ENCODE results near the gene NPL.

DNA sequence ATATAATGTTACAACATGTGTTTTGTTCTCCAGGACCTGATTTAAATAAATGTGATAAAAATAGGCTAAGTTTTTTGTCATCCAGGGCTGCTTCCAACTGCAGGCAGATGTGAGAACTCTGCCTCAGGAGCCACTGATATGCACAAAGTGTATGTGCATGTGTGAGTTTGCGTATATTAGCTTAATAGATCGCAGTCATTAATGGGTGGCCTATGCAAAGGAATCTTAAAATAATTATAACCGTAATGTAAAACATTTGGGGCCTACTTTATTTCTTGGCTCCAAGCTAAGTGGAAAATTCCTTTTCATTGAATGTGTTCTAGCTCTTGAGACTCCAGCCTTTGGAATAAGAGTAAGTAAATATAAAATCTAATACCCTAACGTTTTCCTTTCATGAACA is 66.3 kb downstream of the NPL start:
- TF ChIP-seq POLR2A (IDR thresholded peaks at IDR 0.05; ENCODE audit: low read depth, low read length) (no peak), POLR2AphosphoS5 (IDR thresholded peaks at IDR 0.05; ENCODE audit: low read depth, low read length) (no peak), TAF1 (IDR thresholded peaks at IDR 0.05; ENCODE audit: borderline replicate concordance, low read depth, low read length) (no peak)

Data from GM12892 (cell line).